WTC11 (cell line): ENCODE measurements around the gene DOCK1. TPM values are rescaled to one million over a fixed set of nuclear protein-coding genes. Genes with fewer than 3 reads are reported as not detected.

Experiments used
- ATAC-seq: fragments of 200-7000 bp; cut with Tn5 transposase; 2 replicates; pipeline ENCODE4 v1.10.0; 2021; ENCODE audit warnings: mild to moderate bottlenecking, moderate library complexity
- CTCF ChIA-PET: fragments of 300-600 bp; sonication (Branson Sonifier 250); formaldehyde crosslinking; loops from one replicate; lab custom pipeline; 2021; ENCODE audit warnings: antibody characterized with exemption; lab: Charles Lee
- POLR2A ChIA-PET: fragments of 350-600 bp; sonication (Branson Sonifier 250); formaldehyde crosslinking; loops from one replicate; lab custom pipeline; 2021; ENCODE audit warnings: antibody characterized with exemption; lab: Charles Lee
- DNase-seq: peaks from one replicate; pipeline ENCODE4 v3.0.0; 2021; ENCODE audit warnings: low spot score
- H3K27ac Mint-ChIP-seq: 2 replicates; pipeline ENCODE4 v1.8.0; 2021; ENCODE audit warnings: mixed read lengths
- H3K27me3 Mint-ChIP-seq: 2 replicates; pipeline ENCODE4 v1.8.0; 2021; ENCODE audit warnings: low read depth, mild to moderate bottlenecking, moderate library complexity, mixed read lengths
- H3K36me3 Mint-ChIP-seq: 2 replicates; pipeline ENCODE4 v1.8.0; 2021; ENCODE audit warnings: mixed read lengths
- H3K4me1 Mint-ChIP-seq: 2 replicates; pipeline ENCODE4 v1.8.0; 2022; ENCODE audit warnings: mixed read lengths
- H3K4me3 Mint-ChIP-seq: 2 replicates; pipeline ENCODE4 v1.8.0; 2021; ENCODE audit warnings: mild to moderate bottlenecking, moderate library complexity, mixed read lengths
- H3K9me3 Mint-ChIP-seq: 2 replicates; pipeline ENCODE4 v1.8.0; 2021; ENCODE audit warnings: mixed read lengths
- ATF1 ChIP-seq: sonication (generic); formaldehyde crosslinking; IDR thresholded peaks from 2 replicates; pipeline ENCODE4 v1.8.1; 2023; ENCODE audit warnings: mild to moderate bottlenecking, moderate library complexity, missing genetic modification reagents
- CDX4 ChIP-seq: fragments of 250-450 bp; sonication (Bioruptor Pico); IDR thresholded peaks from 2 replicates; pipeline ENCODE4 v1.9.0; 2021; ENCODE audit warnings: moderate library complexity, mild to moderate bottlenecking, inconsistent platforms, borderline replicate concordance
- FOXK1 ChIP-seq: sonication (generic); formaldehyde crosslinking; IDR thresholded peaks from 2 replicates; pipeline ENCODE4 v1.8.0; 2022; ENCODE audit warnings: mild to moderate bottlenecking, moderate library complexity, missing genetic modification reagents
- FOXP1 ChIP-seq: sonication (generic); formaldehyde crosslinking; IDR thresholded peaks from 2 replicates; pipeline ENCODE4 v1.8.0; 2022; ENCODE audit warnings: missing genetic modification reagents, mild to moderate bottlenecking, moderate library complexity, borderline replicate concordance
- GTF2I ChIP-seq: fragments of 250-450 bp; sonication (Bioruptor Pico); conservative IDR thresholded peaks from 2 replicates; pipeline ENCODE4 v1.4.0; 2021; ENCODE audit warnings: mild to moderate bottlenecking
- HMGXB4 ChIP-seq: sonication (generic); formaldehyde crosslinking; IDR thresholded peaks from 2 replicates; pipeline ENCODE4 v1.8.1; 2023; ENCODE audit warnings: mild to moderate bottlenecking, moderate library complexity, missing genetic modification reagents
- IRF2 ChIP-seq: sonication (generic); formaldehyde crosslinking; IDR thresholded peaks from 2 replicates; pipeline ENCODE4 v1.8.0; 2022; ENCODE audit warnings: low read depth, missing genetic modification reagents, borderline replicate concordance
- JAZF1 ChIP-seq: fragments of 250-450 bp; sonication (Bioruptor Pico); IDR thresholded peaks from 2 replicates; pipeline ENCODE4 v1.9.0; 2021; ENCODE audit warnings: moderate library complexity, mild to moderate bottlenecking, inconsistent platforms
- NFATC4 ChIP-seq: fragments of 250-450 bp; sonication (Bioruptor Pico); IDR thresholded peaks from 2 replicates; pipeline ENCODE4 v1.9.0; 2021; ENCODE audit warnings: mild to moderate bottlenecking
- NR3C1 ChIP-seq: sonication (generic); formaldehyde crosslinking; conservative IDR thresholded peaks from 2 replicates; pipeline ENCODE4 v1.8.1; 2023; ENCODE audit warnings: low read depth, mild to moderate bottlenecking, missing genetic modification reagents
- PRRX2 ChIP-seq: fragments of 250-450 bp; sonication (Bioruptor Pico); IDR thresholded peaks from 2 replicates; pipeline ENCODE4 v1.8.0; 2021; ENCODE audit warnings: mild to moderate bottlenecking
- SMAD3 ChIP-seq: sonication (generic); formaldehyde crosslinking; IDR thresholded peaks from 2 replicates; pipeline ENCODE4 v1.8.0; 2022; ENCODE audit warnings: missing genetic modification reagents, mild to moderate bottlenecking, borderline replicate concordance
- SOX15 ChIP-seq: fragments of 250-450 bp; sonication (Bioruptor Pico); IDR thresholded peaks from 2 replicates; pipeline ENCODE4 v1.9.0; 2021; ENCODE audit warnings: mild to moderate bottlenecking
- TP53 ChIP-seq: sonication (generic); formaldehyde crosslinking; IDR thresholded peaks from 2 replicates; pipeline ENCODE4 v1.8.1; 2023; ENCODE audit warnings: mild to moderate bottlenecking, missing genetic modification reagents
- ZBTB21 ChIP-seq: sonication (generic); formaldehyde crosslinking; IDR thresholded peaks from 2 replicates; pipeline ENCODE4 v1.8.1; 2023; ENCODE audit warnings: mild to moderate bottlenecking, missing genetic modification reagents, borderline replicate concordance
- ZNF317 ChIP-seq: sonication (generic); formaldehyde crosslinking; IDR thresholded peaks from 2 replicates; pipeline ENCODE4 v1.8.1; 2023; ENCODE audit warnings: low read depth, mild to moderate bottlenecking, moderate library complexity, missing genetic modification reagents, borderline replicate concordance
- ZNF396 ChIP-seq: fragments of 250-450 bp; sonication (Bioruptor Pico); IDR thresholded peaks from 2 replicates; pipeline ENCODE4 v1.8.0; 2021; ENCODE audit warnings: mild to moderate bottlenecking, moderate library complexity, borderline replicate concordance
- ZNF425 ChIP-seq: fragments of 250-450 bp; sonication (Bioruptor Pico); conservative IDR thresholded peaks from 2 replicates; pipeline ENCODE4 v1.9.0; 2021; ENCODE audit warnings: mild to moderate bottlenecking
- total RNA-seq: library from RNA; stranded (reverse); gene quantifications from 3 replicates; pipeline ENCODE4 v1.2.3, GENCODE V29; 2021
- TF ChIP-seq, protein P1 (sequence below): sonication (generic); formaldehyde crosslinking; IDR thresholded peaks from 2 replicates; pipeline ENCODE4 v1.8.1; 2023; ENCODE audit warnings: mild to moderate bottlenecking, missing genetic modification reagents
- TF ChIP-seq, protein P2 (sequence below): sonication (generic); formaldehyde crosslinking; IDR thresholded peaks from 2 replicates; pipeline ENCODE4 v1.8.1; 2023; ENCODE audit warnings: mild to moderate bottlenecking, missing genetic modification reagents, moderate library complexity
- TF ChIP-seq, protein P3 (sequence below): sonication (generic); formaldehyde crosslinking; IDR thresholded peaks from 2 replicates; pipeline ENCODE4 v1.8.0; 2022; ENCODE audit warnings: mild to moderate bottlenecking, missing genetic modification reagents

DOCK1 gene
- total RNA-seq, 1 experiment from 2014 or later: 52.1 TPM

GRCh38 chr10:127029061-127029460, 123.8 kb downstream of the DOCK1 start (continued):
- TF ChIP-seq FOXP1 (CRISPR knock-in tag) (no peak), SOX15 (no peak)
- TF ChIP-seq, protein P1, sequence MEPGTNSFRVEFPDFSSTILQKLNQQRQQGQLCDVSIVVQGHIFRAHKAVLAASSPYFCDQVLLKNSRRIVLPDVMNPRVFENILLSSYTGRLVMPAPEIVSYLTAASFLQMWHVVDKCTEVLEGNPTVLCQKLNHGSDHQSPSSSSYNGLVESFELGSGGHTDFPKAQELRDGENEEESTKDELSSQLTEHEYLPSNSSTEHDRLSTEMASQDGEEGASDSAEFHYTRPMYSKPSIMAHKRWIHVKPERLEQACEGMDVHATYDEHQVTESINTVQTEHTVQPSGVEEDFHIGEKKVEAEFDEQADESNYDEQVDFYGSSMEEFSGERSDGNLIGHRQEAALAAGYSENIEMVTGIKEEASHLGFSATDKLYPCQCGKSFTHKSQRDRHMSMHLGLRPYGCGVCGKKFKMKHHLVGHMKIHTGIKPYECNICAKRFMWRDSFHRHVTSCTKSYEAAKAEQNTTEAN: no peak

- no peaks in the 10 kb centered on the region for H3K9me3 Mint-ChIP-seq
Measured at GRCh38 chr10:127033216-127034033, 128.2 kb downstream of the DOCK1 start.

DNA sequence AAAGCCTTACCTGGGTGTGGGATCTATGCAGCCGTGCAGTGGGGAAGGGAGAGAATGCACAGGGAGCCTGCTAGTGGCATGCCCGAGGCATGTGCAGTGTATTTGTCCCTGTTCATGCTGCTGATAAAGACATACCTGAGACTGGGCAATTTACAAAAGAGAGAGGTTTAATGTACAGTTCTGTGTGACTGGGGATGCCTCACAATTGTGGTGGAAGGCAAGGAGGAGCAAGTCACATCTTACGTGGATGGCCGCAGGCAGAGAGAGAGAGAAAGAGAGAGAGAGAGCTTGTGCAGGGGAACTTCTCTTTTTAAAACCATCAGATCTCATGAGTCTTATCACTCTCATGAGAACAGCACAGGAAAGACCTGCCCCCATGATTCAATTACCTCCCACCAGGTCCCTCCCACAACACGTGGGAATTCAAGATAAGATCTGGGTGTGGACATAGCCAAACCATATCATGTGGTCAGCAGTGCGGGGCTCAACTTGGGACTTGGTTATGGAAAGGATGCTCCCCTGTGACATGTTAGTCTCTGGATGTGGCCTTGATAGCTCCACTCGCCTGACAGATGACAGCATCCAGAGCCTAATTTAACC, 128.9 kb downstream of the DOCK1 start:
- H3K9me3 Mint-ChIP-seq: no peaks in the 10 kb centered on the region
- POLR2A ChIA-PET: no interaction called here
- H3K4me1 Mint-ChIP-seq: no peaks in the 10 kb centered on the region
- no peak overlapping the region for H3K4me3 Mint-ChIP-seq
- ATAC-seq (no peak), DNase-seq (no peak)
- peaks cover 69% of the 10 kb centered on the region for H3K36me3 Mint-ChIP-seq
- H3K27me3 Mint-ChIP-seq: no peaks in the 10 kb centered on the region
- peak overlapping the region; percentile 91 for H3K27ac Mint-ChIP-seq
- CTCF ChIA-PET: no interaction called here
- TF ChIP-seq ZNF396 (CRISPR knock-in tag) (no peak), CDX4 (CRISPR knock-in tag) (no peak), TP53 (no peak), NFATC4 (CRISPR knock-in tag) (no peak), ATF1 (CRISPR knock-in tag) (no peak), IRF2 (no peak), PRRX2 (CRISPR knock-in tag) (no peak), HMGXB4 (no peak), SMAD3 (CRISPR knock-in tag) (no peak), FOXK1 (CRISPR knock-in tag) (no peak), ZBTB21 (CRISPR knock-in tag) (no peak), ZNF425 (no peak)
- TF ChIP-seq, protein P2, sequence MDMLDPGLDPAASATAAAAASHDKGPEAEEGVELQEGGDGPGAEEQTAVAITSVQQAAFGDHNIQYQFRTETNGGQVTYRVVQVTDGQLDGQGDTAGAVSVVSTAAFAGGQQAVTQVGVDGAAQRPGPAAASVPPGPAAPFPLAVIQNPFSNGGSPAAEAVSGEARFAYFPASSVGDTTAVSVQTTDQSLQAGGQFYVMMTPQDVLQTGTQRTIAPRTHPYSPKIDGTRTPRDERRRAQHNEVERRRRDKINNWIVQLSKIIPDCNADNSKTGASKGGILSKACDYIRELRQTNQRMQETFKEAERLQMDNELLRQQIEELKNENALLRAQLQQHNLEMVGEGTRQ (CRISPR knock-in tag): no peak
- TF ChIP-seq, protein P3, sequence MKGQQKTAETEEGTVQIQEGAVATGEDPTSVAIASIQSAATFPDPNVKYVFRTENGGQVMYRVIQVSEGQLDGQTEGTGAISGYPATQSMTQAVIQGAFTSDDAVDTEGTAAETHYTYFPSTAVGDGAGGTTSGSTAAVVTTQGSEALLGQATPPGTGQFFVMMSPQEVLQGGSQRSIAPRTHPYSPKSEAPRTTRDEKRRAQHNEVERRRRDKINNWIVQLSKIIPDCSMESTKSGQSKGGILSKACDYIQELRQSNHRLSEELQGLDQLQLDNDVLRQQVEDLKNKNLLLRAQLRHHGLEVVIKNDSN (CRISPR knock-in tag): no peak
- TF ChIP-seq, protein P1: no peak

More at GRCh38 chr10:127033216-127034033, 128.2 kb downstream of the DOCK1 start:
- Mint-ChIP-seq H3K4me1 (no peaks in the 10 kb centered on the region), H3K27ac (peak overlapping the region; percentile 91), H3K27me3 (no peaks in the 10 kb centered on the region), H3K36me3 (peaks cover 69% of the 10 kb centered on the region), H3K4me3 (no peak overlapping the region)
- ChIA-PET POLR2A (no interaction called here), CTCF (no interaction called here)
- TF ChIP-seq NR3C1 (no peak), GTF2I (CRISPR knock-in tag) (no peak), ZNF317 (no peak), JAZF1 (CRISPR knock-in tag) (no peak)
- no peak for DNase-seq
- ATAC-seq: no peak
